ENCODE measurements around the gene YJEFN3.

YJEFN3 gene

GRCh38 chr19:19523177-19523576, 5.5 kb upstream of the YJEFN3 start:
- DNase-seq (ENCODE audit: low read depth in 2 of 2), result no peak

DNA sequence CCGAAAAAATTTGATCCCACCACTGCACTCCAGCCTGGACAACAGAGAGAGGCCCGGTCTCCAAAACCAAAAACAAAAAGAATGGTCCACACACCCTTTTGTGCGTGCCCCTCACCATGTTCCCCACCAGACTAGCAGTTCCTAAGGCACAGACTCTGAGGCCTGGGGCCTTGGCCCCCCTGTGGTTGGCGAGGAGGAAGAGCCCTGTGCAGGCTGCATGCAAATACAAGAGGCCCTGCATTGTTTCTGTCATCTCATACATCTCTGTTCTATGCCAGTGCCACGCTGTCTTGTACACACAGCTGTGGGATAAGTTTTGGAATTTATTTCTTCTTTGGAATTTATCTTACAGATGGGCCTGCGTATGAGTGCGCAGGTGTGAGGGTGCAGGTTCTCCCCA, 4.7 kb upstream of the YJEFN3 start:
- DNase-seq (ENCODE audit: low read depth in 2 of 2), result no peak

GRCh38 chr19:19525611-19526380, 2.9 kb upstream of the YJEFN3 start:
- DNase-seq (ENCODE audit: low read depth in 2 of 2), result no peak

GRCh38 chr19:19526581-19527370, 1.9 kb upstream of the YJEFN3 start:
- DNase-seq (ENCODE audit: low read depth in 2 of 2), result no peak

DNA sequence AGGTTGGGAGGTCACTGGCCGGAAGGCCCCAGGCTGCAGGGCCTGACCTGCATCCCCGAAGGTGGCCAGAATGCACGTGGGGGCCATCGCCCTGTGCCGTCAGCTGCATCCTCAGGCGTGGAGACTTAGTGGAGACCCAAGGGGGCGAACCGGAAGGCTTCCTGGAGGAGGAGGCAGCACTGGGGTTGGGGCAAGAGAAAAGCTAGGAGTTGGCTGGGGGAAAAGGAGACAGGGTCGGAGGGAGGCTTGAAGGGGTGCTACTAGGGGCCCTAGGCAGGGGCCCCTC, 1.4 kb upstream of the YJEFN3 start:
- DNase-seq (ENCODE audit: low read depth in 2 of 2), result no peak

- no peak for DNase-seq (ENCODE audit: low read depth in 2 of 2)
Observed at GRCh38 chr19:19527674-19528625, 761 bp upstream of the YJEFN3 start.

DNA sequence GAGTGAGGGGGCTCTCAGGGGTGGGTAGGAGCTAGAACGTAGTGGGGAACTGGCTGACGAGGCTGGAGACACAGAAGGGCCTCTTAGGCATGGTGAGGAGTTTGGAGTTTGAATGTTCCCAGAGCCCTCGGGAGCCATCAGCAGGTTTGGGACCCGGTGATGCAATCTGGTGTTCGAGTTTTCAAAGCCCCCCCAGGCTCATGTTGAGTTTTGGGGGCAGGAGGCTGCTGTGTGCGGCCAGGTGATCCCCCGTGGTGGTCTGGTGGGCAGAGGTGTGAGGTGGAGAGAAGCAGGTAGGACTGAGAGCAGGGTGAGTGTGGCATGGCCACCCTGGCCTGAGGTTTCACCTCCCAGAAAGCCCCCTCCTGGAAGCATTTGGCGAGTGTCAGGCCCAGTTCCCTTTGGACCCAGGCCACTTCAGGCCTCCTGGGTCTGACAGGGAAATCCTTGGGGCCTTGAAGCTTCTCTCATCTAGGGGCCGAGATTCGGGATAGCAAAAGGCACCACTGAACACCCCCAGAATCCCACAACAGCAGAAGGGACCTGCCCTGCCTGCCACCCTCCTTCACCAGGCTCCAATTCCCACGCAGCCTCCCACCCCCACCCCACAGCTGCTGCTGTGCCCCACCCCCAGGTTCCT, 1.2 kb downstream of the YJEFN3 start:
- no peak for DNase-seq (ENCODE audit: low read depth in 2 of 2)

- DNase-seq (ENCODE audit: low read depth in 2 of 2), result no peak
Observed at GRCh38 chr19:19530423-19530804, 1.7 kb downstream of the YJEFN3 start.

DNA sequence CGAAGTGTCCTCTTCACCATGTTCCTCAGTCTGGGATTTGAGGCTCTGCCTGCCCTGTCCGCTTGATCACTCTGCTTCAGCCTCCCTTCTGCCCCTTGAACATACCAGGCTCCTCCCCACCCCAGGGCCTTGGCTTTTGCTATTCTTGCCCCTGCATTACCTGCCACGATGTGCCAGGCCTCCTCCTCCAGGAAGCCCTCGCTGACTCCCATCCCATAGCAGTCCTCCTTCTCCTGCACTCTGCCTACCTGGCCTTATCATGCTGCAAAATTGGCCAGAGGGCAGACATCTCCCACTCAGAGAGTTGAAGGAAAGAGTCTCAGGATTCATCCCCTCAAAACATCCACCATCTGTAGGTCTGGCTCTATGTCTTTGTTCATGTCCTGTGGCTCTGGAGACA, 2.2 kb downstream of the YJEFN3 start:
- DNase-seq (ENCODE audit: low read depth in 2 of 2), result no peak

- DNase-seq (ENCODE audit: low read depth in 2 of 2), result peak; percentile 88 to 90
Observed at GRCh38 chr19:19531951-19532805, 3.5 kb downstream of the YJEFN3 start.

DNA sequence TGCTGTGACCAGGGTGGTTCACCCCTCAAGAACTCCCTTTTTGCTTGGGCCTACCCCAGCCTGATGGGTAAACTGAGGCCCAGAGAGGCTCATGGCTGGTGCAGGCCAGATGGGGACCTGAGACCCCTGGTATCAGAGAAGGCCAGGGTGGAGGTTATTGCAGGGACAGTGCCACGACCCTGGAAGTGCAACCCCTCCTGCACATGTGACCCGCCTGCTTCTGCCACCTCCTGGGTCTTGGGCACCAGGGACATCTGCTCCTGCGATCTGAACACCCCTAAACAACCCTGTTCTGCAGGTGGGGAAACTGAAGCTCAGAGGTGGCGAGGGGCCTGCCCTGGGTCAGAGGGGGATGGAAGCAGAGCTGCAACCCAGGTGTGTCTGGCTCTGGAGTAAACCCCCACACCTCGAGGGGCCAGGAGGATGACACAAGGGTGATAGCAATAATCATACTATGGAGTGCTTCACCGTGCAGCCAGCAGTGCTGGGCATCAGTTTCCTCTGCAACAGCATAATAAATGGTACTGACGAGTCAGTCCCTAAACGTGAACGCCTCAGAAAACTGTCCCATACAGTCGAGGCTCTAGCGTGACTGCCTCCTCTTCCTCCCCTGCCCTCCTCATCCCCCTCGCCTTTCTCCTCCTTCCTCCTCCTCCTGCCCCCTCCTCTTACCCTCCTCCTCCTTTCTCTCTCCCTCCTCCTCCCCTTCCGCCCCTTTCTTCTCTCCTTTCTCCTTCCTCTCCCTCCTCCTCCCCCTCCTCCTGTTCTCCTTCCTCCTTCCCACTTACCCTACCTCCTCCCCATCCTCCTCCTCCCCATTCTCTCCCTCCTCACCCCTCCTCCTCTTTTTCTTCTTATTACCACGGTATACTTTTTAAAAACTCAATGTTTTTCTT, 4.3 kb downstream of the YJEFN3 start:
- DNase-seq (ENCODE audit: low read depth in 2 of 2), result no peak

- no peak for DNase-seq (ENCODE audit: low read depth in 2 of 2)
Observed at GRCh38 chr19:19533841-19534240, 5.1 kb downstream of the YJEFN3 start.

- DNase-seq (ENCODE audit: low read depth in 2 of 2), result no peak
Observed at GRCh38 chr19:19534556-19535265, 6.0 kb downstream of the YJEFN3 start.

DNA sequence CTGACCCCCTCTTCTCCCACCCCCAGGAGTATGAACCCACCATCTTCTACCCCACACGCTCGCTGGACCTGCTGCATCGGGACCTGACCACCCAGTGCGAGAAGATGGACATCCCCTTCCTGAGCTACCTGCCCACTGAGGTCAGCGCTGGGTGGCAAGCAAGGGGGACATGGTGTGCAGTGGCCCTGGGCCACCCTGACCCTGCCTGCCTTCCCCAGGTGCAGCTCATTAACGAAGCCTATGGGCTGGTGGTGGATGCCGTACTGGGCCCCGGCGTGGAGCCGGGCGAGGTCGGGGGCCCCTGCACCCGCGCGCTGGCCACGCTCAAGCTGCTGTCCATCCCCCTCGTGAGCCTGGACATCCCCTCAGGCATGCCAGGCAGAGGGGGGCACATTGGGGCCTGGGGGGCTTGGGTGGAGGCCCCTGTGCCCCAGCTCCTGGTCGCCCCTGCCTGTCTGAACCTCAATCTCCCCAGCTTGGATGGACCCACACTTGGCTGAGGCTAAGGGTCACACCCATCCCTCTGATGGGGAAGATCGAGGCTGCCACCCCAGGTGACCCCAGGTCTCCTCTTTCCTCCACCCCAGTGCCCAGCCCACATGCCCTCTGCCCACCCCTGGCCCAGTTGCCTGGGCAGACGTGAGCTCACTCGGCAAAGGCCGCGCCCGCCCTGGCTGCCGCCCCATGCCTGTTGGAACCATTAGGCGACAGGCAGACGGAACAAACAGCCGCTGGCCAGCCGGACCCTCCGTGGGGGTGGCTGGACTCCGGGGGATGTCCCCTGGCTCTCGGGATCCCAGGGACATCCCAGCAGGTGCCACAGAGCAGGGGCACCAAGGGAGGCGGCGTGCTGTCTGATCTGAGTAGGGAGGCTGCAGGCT, 6.8 kb downstream of the YJEFN3 start:
- DNase-seq (ENCODE audit: low read depth in 2 of 2), result no peak

- DNase-seq (ENCODE audit: low read depth in 2 of 2), result no peak
Observed at GRCh38 chr19:19537075-19538048, 8.7 kb downstream of the YJEFN3 start.

DNA sequence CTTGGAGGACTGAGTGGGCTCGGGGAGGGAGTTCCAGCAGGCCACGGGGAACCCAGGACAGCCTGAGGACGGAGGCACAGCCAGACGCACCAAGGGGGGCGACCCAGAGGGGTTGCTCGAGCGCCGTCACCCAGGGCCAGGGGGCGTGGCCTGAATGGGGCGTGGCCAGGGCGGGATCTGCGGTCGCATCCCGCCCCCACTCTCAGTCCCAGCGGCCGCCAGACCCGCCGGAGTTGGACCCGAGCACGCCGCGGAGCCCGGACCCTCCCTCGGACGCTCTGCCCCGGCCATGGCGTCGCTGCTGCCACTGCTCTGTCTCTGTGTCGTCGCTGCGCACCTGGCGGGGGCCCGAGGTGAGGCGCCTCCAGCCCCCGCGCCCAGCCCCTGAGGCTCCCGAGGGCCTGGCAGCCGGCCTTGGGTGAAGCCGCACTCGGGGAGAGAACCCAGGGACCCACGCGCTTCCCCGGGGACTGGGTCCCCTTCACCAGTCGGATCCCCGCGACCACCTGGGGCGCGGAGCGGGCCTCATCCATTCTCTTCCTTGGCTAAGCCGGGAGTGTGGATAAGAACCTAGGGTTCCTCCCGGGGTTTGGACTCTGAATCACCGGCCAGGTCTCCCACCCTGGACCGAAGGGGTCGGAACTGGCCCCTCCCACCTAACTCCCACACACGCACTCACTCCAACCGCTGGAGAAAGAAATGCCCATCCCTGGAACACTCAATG, 9.5 kb downstream of the YJEFN3 start, which contains the start of gene CILP2:
CILP2 (plus strand) TSS at position 205 of the 724 bp plus-strand sequence; CDS start at position 290, 85 bp downstream.
- DNase-seq (ENCODE audit: low read depth in 2 of 2), result peak in 1 of 2 donors; percentile 42

All from stimulated activated CD4-positive, alpha-beta T cell treated with anti-CD3 and anti-CD28 coated beads, Interleukin-1b, Interleukin-23, amount 100 ng/mL, for 4 hours (primary cell).